ENCODE data around the gene IGSF9B.

Gene IGSF9B

GRCh38 chr11:133953999-133954398 lies 2.8 kb downstream of the IGSF9B start:
- DNase-seq = no peak

- no peak for DNase-seq
Measured at GRCh38 chr11:133953547-133953946, 3.2 kb downstream of the IGSF9B start.

GRCh38 chr11:133952199-133953190 lies 4.3 kb downstream of the IGSF9B start:
- DNase-seq = no peak

GRCh38 chr11:133951327-133952198 lies 5.2 kb downstream of the IGSF9B start:
- DNase-seq = no peak

- no peak for DNase-seq
Measured at GRCh38 chr11:133950874-133951326, 5.9 kb downstream of the IGSF9B start.

GRCh38 chr11:133950421-133950820 lies 6.3 kb downstream of the IGSF9B start:
- DNase-seq = no peak

- no peak for DNase-seq
Measured at GRCh38 chr11:133949129-133949528, 7.6 kb downstream of the IGSF9B start.

DNA sequence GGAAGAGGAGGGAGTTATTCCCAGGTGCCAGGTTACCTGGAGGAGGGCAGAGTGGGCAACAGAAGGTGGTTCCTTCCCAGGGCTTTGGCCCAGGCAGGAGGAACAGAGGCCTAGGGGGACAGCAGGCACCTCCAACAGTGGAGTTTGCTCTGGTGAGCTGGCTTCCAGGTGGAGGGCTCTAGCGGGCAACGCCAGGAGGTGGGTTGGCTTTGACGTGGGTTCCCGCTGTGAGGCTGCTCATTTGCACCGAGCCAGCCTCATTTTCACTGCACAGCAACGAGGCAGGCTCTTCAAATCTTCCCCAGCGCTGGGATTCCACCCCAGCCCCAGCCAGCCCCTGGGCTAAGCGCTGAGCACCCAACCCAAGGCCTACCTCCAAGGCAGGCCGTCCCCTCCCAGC lies 8.1 kb downstream of the IGSF9B start:
- DNase-seq = no peak

GRCh38 chr11:133947321-133947756 lies 9.4 kb downstream of the IGSF9B start:
- DNase-seq = peak; percentile 75 to 79

DNA sequence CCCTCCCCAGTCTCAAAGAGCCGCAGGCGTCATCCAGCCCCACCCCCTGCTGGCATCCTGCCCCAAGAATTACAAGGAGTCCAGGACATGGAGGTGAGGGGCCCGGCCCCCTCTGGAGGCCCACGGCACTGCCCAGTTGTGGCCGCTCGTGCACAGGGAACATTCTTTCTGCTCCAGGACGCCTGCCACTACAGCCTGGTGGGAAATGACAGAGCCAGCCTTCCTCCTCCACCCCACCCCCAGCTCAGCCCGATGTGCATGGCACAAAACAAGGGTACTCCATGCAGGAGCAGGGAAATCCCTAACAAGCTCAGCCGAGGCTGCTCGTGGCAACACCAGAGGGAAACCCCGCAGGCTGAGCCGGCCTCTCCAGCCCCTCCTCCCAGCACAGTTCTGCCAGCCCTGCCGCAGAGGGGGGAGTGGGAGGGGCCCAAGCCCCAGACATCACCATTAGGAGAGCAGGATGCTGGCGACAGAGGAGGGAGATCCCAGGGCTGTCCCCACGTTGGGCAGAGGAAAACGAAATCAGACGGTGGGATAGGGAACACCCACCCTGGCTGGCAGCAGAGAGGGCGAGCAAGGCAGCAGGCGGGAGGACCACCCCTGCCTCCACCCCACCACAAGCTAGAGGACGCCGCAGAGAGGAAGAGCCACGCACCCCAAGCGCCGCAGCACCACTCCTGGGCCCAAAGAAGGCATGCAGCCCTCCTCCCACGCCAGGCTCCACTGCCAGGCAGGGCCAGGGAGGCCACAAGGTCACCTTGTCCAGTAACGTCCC lies 10.0 kb downstream of the IGSF9B start:
- DNase-seq = peak in 1 of 2 experiments; percentile 58

GRCh38 chr11:133946051-133946450 lies 10.7 kb downstream of the IGSF9B start:
- DNase-seq = no peak

- peak; percentile 88 to 91 for DNase-seq
Measured at GRCh38 chr11:133945087-133945974, 11.4 kb downstream of the IGSF9B start.

GRCh38 chr11:133943950-133944698 lies 12.6 kb downstream of the IGSF9B start:
- DNase-seq = no peak

GRCh38 chr11:133942577-133942976 lies 14.2 kb downstream of the IGSF9B start:
- DNase-seq = no peak

DNA sequence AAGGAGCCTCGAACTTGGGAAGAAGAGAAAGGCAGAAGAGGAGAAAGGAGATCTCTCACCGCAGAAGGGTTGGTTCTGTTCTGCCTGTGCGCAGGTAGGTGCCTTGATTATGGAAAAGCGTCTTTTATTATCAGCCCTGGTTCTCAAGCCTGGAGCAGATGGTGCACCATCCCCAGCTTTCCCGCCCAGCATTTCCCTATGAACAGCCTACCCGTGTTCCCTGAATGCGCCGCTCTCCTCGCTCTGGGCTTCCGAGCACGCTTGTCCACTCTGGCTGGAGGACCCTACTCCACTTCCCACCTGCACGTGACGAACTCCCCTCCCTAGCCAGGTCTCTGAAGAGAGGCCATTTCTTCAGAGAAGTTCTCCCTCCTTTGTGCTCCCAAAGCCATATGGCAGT lies 15.2 kb downstream of the IGSF9B start:
- no peak for DNase-seq

DNA sequence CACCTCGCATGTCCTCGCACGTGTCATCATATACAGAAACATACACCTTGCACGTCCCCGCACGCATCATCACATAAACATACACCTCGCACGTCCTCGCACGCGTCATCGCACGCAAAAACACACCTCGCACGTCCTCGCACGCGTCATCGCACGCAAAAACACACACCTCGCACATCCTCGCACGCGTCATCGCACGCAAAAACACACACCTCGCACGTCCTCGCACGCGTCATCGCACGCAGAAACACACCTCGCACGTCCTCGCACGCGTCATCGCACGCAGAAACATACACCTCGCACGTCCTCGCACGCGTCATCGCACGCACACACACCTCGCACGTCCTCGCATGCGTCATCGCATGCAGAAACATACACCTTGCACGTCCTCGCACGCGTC lies 16.7 kb downstream of the IGSF9B start:
- no peak for DNase-seq

DNA sequence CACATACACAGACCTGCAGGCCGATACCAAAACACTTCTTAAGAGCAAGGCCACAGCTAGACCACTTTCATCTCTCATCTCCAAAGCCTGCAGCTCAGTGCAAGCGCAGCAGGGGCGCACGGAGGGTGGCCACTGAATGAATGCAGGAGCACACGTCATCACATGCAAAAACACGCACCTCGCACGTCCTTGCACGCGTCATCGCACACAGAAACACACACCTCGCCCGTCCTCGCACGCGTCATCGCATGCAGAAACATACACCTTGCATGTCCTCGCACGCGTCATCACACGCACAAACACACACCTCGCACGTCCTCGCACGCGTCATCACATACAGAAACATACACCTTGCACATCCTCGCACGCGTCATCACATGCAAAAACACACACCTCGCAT lies 17.2 kb downstream of the IGSF9B start:
- no peak for DNase-seq

- DNase-seq = no peak
Measured at GRCh38 chr11:133938166-133938565, 18.6 kb downstream of the IGSF9B start.

- no peak for DNase-seq
Measured at GRCh38 chr11:133937468-133937867, 19.3 kb downstream of the IGSF9B start.

DNA sequence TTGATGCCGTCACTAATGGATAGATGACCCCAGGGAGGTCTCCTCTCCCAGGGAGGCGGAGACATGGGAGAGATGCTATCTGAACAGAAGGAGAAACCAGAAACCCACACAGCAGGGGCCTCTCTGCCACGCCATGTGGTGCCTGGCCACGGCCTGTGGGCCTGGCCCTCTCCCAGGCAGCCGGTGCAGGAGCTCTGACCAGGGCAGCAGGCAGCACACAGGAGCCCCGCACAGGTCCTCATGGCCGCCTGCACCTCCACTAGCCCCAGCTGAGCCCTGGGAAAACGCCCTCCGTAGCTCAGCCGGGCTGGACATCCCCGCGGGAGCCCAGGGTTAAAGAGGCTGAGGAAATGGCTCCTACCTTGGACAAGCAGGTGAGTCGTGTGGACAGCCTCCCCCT lies 19.8 kb downstream of the IGSF9B start:
- DNase-seq = no peak

GRCh38 chr11:133936592-133936991 lies 20.2 kb downstream of the IGSF9B start:
- DNase-seq = no peak

Measured in activated T-cell treated with anti-CD3 and anti-CD28 coated beads, Interleukin-2, amount 50 U/mL, for 48 hours (primary cell).